ENCODE measurements around the gene FAM114A1.

Gene FAM114A1

DNA sequence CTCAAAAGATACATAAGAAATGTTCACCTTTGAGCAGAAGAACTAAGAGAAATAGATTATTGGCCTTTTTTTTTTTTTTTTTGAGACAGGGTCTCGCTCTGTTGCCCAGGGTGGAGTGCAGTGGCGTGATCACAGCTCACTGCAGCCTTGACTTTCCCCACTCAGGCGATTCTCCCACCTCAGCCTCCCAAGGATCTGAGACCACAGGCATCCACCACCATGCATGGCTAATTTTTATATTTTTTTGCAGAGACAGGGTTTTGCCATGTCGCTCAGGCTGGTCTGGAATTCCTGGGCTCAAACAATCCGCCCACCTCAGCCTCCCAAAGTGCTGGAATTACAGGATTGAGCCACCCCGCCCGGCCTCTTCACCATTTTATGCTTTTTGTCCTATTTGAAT is 8.1 kb upstream of the FAM114A1 start:
- DNase-seq = no peak

DNA sequence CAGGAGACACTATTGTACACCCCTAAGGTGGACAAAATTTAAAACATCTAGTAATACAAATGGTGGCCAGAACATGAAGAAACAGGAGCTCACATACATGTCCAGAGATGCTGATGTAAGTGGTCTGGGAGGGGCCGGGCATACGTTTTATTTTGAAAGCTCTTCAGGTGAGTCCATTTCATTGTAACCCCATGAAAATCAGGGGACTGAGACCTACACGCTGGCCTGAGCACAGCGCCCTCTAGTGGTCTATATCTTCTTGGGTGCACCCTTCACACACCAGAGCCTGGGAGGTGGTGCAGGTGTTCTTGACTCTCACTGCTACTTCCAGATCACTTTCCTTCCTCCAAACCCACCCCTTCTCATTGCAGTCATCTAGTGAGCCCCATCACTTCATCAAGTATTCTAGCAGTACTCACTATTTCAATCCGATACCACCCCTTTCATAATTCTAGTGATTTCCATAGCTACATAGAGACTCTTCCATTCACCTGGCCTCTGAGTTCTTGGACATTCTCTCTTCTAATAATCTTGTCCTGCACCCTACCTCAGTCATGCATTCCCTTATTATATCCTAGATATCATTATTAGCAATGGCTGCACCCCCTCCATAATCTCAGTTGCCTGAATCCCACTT is 6.7 kb upstream of the FAM114A1 start:
- DNase-seq = peak; percentile 72

DNA sequence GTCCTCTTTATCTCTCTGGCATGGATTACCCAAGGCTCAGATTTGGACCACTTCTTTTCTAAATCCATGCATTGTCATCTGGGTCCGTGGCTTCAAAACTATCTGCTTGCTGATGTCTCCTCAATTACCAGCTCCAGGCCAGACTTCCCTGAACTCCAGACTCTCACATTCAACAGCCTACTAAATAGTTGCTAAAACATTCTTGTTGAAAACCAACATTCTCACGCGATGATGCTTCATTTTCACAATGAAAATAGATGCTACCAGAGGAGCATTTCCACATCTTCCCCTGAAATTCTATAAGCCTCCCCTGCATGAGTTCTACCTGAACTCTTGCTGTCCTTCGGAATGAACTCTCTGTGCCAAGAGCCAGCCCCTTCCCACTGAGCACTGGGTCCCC is 5.8 kb upstream of the FAM114A1 start:
- no peak for DNase-seq

- no peak for DNase-seq
Measured at GRCh38 chr4:38865445-38865844, 2.2 kb upstream of the FAM114A1 start.

DNA sequence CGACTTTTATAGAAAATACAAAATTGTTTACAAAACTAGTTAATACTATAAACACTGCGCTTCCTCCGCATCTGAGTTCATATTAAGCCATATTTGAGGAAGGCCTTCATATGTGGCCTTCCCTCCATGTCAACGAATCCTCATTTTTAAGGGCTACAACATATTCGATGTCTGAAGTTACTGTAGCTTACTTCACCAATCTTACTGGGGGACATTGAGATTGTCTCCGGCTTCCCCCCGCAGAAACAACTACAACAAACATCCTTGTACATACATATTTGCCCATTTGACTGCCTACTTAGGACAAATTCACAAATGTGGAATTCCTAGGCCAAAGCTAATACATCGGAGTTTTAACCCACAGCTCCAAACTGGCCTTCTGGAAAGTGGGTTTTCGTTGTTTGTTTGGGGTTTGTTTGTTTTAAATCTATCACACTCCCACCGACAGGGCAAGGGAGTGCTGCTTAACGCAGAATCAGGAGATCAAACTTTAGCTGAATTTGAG is 581 bp upstream of the FAM114A1 start:
- DNase-seq = no peak

DNA sequence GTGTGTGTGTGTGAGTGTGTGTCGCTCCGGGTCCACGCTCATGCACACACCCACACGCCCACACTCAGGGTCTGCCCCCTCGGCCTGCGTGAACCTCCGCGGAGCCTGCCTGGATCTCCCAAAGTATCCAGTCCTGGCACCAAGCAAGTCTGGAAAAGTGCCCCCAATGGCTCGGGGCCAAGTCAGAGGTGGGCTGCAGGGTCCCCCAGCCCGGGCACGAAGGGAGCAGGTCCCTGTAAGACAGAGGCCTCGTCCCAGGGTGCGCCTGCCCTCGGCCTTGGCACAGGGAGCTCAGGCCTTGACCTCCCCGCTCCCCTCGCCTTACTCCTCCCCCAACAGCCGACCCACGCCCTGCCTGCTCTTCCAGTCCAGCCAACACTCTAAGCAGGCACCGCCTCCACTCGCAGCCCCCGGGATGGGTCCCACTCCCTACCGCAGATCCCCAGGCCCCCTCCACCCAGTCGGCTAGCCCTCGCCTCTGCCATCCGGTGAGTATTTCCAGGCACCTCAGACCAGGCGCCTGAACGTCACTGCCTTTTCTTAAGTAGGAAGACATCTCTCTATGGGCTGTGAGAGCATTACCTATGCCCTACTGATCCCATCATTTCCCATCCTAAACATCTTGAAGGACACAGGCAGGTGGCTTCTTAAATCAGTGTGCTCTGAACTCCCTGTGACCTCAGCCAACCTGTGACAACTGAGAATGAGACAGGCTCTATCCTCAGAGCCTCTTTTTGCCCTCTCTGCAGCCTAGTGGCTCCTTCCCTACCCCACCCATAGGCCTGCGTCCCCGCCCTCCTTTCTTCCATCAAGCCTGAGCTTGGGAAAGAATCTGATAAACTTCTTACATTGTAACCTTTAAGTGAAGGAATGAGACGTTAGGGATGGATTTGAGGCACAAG is 704 bp downstream of the FAM114A1 start:
- no peak for DNase-seq

- no peak for DNase-seq
Measured at GRCh38 chr4:38869511-38869910, 1.9 kb downstream of the FAM114A1 start.

GRCh38 chr4:38870098-38870808 is 2.6 kb downstream of the FAM114A1 start:
- DNase-seq = no peak

- DNase-seq = no peak
Measured at GRCh38 chr4:38871593-38871992, 4.0 kb downstream of the FAM114A1 start.

DNA sequence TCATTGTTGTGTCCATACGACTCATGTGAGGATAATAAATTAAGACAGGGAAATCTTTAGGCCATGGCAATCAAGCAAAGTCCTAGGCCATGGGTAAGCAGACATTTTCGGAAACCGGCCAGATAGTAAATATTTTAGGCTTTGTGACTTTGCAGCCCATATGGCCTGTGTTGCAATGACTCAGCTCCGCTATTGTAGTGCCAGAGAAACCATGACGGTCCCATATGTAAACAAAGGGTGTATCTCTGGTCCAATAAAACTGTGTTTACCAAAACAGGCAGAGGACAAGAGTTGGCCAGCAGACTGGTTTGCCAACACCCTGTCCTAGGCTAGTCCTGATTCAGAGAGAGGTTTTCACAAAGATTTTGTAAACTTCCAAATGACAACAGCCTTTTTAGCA is 5.0 kb downstream of the FAM114A1 start:
- no peak for DNase-seq

GRCh38 chr4:38873290-38873944 is 5.8 kb downstream of the FAM114A1 start:
- DNase-seq = no peak

GRCh38 chr4:38876636-38877035 is 9.0 kb downstream of the FAM114A1 start:
- DNase-seq = no peak

DNA sequence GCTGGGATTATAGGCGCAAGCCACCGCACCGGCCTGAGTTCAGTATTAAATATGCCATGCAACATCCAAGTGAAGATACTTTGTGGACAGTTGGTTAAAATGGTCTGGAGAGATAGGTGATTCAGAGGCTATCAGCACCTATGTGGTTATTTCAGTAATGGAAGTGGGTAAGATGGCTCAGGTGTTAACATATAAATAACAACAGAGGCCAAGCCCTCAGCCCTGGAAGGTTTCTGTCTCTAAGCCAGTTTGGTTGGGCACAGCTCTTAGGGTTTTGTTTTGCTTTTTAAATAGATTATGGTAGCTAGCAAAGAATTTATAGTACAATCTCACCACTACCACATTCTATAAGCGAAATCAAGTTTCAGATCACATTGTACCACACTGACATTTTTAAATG is 16.6 kb downstream of the FAM114A1 start:
- no peak for DNase-seq

DNA sequence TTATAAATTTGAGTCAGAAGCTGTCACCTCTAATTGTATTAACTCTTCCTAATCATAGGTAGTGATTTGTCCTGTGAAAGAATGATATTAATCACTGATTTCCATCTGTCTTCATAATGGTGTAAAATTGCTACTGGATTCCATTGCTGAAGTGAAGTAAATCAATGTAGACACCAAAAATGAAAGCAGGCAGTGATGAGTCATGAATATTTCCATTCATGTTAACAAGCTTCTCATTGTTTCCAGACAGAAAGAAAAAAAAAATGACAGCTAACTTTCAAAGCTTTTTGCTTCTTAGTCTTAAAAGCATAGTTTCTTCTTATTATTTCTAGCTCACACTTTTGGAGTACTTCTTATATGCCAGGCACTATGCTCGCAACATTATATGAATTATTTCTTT is 21.5 kb downstream of the FAM114A1 start:
- peak; percentile 4 for DNase-seq

DNA sequence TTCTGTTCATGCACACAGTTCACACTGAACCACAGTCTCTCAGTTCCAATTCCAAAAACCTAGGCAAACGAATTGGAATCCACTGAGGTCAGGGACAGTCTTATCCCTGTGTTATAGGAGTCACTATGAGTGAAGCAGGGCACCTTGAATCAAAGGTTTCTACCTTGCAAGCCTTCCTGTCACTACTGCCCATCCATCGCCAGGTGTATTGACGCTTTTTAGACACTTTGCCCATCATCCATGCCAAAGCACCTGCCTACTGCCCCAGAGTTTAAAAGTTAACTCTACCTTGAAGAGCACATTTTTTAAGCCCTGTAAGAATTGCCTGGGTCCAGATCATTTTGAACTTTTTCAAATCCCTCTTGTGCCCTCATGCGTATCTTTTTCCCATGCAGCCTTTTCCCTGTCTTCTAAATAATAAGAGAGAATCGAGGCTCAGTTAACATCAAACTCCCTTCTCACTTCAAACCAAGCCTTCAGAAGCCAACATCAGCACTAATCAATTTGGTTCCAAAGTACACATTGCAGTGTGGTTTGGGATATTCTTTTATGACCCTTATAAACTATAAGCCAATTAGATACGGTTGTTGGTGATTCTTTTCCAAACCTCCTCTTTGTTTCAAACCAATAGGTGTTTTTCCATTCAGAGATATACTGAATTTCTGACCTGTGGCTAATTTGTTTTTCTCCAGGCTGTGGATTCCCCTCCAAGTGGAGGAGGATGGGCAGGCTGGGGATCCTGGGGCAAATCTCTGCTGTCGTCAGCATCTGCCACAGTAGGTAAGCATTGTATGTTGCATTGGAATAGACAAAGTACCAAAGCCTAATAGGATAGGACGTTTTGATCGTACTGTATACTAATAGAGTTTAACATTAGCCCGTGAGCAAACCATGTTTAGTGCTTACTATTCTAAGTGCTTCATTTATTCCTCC is 23.7 kb downstream of the FAM114A1 start:
- DNase-seq = no peak

DNA sequence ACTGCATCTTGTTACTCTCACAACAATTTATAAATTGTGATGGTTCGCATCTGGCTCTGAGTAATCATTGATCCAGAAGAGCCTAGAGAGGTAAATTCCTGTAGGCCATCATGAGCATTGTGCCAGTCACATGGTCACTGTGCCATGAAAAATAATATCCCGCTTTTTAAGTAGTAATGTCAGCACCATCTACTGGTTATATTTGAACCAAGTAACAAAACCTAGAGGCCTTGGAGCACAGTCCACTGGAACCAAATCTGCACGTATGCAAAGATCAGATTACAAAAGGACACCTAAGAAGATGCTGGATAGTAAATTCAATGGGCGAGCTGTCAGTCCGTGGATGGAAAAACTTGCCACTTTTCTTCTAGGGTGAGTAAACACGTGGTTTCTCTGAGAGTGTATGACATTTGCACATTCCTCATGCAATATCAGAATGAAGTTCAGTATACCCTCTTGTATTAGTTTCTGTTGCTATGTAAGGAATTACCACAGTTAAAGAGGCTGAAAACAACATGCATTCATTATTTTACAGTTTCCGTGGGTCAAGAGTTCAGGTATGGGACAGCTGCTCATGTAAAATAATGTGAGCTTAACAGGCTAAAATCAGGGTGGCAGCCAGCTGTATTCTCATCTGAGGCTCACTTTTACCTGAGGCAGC is 26.8 kb downstream of the FAM114A1 start:
- no peak for DNase-seq

DNA sequence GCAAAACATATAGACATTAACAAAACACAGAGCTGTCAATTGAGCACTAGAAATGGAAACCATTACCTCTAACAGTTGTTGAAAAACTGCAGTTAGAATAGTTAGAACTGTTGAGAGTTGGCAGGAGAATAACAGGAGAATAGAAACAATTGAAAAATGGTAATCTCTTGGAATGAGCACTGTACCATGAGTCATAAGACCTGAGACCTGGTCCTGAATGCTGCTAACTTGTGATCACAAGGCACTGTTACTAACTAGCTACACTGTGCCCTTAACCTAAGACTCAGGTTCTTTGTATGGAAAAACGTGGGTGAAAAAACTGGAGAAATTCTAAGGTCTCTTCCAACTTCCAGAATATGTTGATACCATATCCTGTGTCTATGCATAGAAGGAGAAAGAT is 29.3 kb downstream of the FAM114A1 start:
- DNase-seq = no peak

GRCh38 chr4:38898245-38898644 is 30.6 kb downstream of the FAM114A1 start:
- no peak for DNase-seq

DNA sequence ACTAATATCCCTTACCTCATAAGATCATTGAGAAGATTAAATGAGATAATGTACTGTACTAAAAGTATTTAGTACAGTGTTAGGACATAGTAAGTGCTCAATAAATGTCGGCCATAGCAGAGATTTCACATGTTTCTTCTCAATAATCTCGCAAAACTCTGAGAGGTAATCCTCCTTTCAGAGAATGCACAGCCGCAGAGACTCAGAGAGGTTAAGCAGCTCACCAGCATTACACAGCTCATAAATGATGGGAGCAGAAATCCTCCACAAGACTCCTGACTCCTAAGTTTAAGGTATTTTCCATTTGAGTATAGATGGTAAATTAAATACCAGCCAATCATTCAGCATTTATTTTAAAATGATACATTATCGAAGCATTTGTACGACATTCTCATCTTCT is 34.6 kb downstream of the FAM114A1 start:
- DNase-seq = no peak

DNA sequence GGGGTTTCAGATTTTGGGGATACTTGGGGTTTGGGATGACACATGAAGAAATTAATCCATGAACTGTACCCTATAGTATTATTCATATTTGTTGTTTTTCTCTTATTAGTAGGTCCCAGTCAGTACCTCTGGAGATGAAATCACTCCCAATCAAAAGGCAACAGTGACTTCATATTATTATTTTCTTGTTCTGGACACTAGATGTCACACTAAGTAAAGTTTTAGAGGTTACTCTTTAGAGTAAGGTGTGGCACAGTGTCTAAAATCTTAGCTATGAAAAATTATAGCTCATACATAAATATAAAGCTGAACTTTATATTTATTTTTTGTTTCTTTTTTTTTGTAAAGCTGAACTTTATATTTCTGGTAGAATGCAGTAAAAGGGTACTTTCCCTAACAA is 35.1 kb downstream of the FAM114A1 start:
- peak; percentile 56 for DNase-seq

DNA sequence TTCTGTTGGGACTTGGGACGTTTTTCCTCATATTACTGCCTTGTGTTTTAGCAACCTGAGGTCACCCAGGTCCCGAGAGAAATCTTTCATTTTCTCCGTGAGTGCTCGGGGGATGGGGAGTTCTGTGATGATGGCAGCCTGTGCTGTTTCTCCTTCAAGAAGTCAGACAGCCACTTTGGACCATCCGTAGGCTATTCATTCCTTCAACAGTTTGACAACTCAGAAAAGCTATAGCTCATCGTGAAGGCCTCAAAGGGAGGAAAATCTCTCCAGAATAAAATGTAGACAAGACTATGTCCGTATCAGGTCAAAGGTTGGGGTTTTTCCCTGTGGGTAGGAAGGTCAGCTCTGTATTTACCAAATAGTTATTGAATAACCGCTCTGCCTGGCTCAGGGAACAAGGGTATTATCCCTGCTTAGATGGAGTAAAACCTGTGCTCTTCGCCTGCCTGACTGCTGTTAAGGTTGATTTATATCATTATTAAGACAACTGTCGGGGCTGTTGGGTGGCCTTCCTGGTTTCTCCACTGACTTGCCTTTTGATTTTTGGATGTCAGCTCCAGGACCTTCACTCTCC is 36.6 kb downstream of the FAM114A1 start:
- DNase-seq = no peak

Measured in CD4-positive, alpha-beta T cell treated with Interleukin-12 subunit alpha and Interleukin-12 subunit beta, for 1 hour (primary cell).